Pulmonary artery endothelial cell (primary cell): Measurements from ENCODE around the gene ZCWPW1. TPM values are rescaled to one million over a fixed set of nuclear protein-coding genes. Genes with fewer than 3 reads are reported as not detected.
"Not testable (repeated sequence)": the region's sequence is repeated elsewhere in the genome, so short reads cannot be mapped to it uniquely, and the experiment has no call there.

Experiments used
- DNase-seq: peaks from one replicate; pipeline ENCODE4 v3.0.0-alpha.2; 2011; ENCODE audit warnings: low read depth, low spot score
- total RNA-seq: library from RNA; depleted of rRNA; stranded (reverse); fragments of >200 nt; gene quantifications from 2 replicates; pipeline ENCODE4 v1.2.3, GENCODE V29; 2014

Gene ZCWPW1
- total RNA-seq, 1 donor from 2014 or later, result 0.53 TPM

- DNase-seq, result no peak
Observed at GRCh38 chr7:100356416-100357068, 72.0 kb downstream of the ZCWPW1 start.

- no peak for DNase-seq
Observed at GRCh38 chr7:100353685-100354330, 74.7 kb downstream of the ZCWPW1 start.

- no peak for DNase-seq
Observed at GRCh38 chr7:100352984-100353684, 75.4 kb downstream of the ZCWPW1 start.

GRCh38 chr7:100352230-100352781 lies 76.2 kb downstream of the ZCWPW1 start:
- DNase-seq, result not testable (repeated sequence)

GRCh38 chr7:100351657-100352058 lies 76.8 kb downstream of the ZCWPW1 start:
- no peak for DNase-seq

Other genes starting within 250 kb of the ZCWPW1 start
- gene PVRIG, start 208.8 kb downstream of the ZCWPW1 start, total RNA-seq, result not detected in 2 replicates
- gene SPDYE3, start 121.0 kb downstream of the ZCWPW1 start, total RNA-seq, result not detected in 2 replicates
- gene PILRB, start 70.6 kb downstream of the ZCWPW1 start, total RNA-seq, result 3.4 and 10.8 TPM in 2 replicates
- 0.13 TPM in 1 of 2 replicates, not detected in the other for gene PILRA, start 55.2 kb downstream of the ZCWPW1 start, total RNA-seq
- 48.3 and 50.6 TPM in 2 replicates for gene MEPCE, start 1.1 kb upstream of the ZCWPW1 start, total RNA-seq
- 26.1 and 30.5 TPM in 2 replicates for gene PPP1R35, start 7.8 kb upstream of the ZCWPW1 start, total RNA-seq
- 1.2 TPM in 2 replicates for gene SPACDR, start 35.6 kb upstream of the ZCWPW1 start, total RNA-seq
- 31.1 and 35.0 TPM in 2 replicates for gene TSC22D4, start 50.5 kb upstream of the ZCWPW1 start, total RNA-seq
- 2.0 and 4.2 TPM in 2 replicates for gene NYAP1, start 55.2 kb upstream of the ZCWPW1 start, total RNA-seq
- gene AGFG2, start 110.5 kb upstream of the ZCWPW1 start, total RNA-seq, result 27.1 and 36.5 TPM in 2 replicates
- gene SAP25, start 145.2 kb upstream of the ZCWPW1 start, total RNA-seq, result 0.11 TPM in 1 of 2 replicates, not detected in the other
- gene LRCH4, start 157.4 kb upstream of the ZCWPW1 start, total RNA-seq, result 7.3 and 9.6 TPM in 2 replicates
- 0.07 and 0.74 TPM in 2 replicates for gene FBXO24, start 157.6 kb upstream of the ZCWPW1 start, total RNA-seq
- 0.35 and 0.53 TPM in 2 replicates for gene PCOLCE, start 173.7 kb upstream of the ZCWPW1 start, total RNA-seq
- gene MOSPD3, start 183.8 kb upstream of the ZCWPW1 start, total RNA-seq, result 4.3 and 4.6 TPM in 2 replicates
- gene TFR2, start 212.8 kb upstream of the ZCWPW1 start, total RNA-seq, result 0.33 and 0.85 TPM in 2 replicates
- not detected in 2 replicates for gene ACTL6B, start 227.7 kb upstream of the ZCWPW1 start, total RNA-seq
- 90.3 and 115 TPM in 2 replicates for gene GNB2, start 245.0 kb upstream of the ZCWPW1 start, total RNA-seq